Measurements from ENCODE around the gene SYT9. TPM values are rescaled to one million over a fixed set of nuclear protein-coding genes. Genes with fewer than 3 reads are reported as not detected.

SYT9 gene
- polyA plus RNA-seq, 2 of the 4 experiments (the other 2 are of a cell fraction): 0.10 TPM; not detected in 1

- WGBS (ENCODE audit: missing lambda C conversion rate): 10% methylated on average over 2 of the region's 2 CpGs
- ATAC-seq: no peak
Observed at GRCh38 chr11:7435176-7435575, 183.5 kb downstream of the SYT9 start.

DNA sequence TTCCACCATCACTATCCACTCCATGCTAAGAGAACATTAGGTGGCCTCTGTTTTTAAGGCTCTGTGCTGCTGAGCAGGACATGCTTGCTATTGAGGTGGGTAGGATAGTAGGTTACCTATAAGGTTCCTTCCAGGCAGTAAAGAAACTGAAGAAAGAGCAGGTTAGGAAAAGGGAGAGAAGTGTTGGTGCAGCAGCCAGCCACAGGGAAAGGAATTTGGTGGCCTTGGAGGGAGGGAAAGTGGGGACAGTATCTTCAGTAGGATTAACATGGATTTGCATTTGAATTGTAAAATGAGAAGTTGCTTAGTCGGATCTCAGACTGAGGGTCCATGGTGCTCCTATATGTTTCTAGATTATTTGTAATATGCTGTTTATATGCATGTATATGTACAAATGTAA, 184.4 kb downstream of the SYT9 start:
- no peak for DNase-seq (ENCODE audit: low read depth in 1 of 2, low spot score in 1 of 2)
- no peak overlapping the region for H3K27ac ChIP-seq
- TF ChIP-seq HOXB5 (CRISPR knock-in tag; IDR thresholded peaks at IDR 0.05): no peak
- TF ChIP-seq, protein P1, sequence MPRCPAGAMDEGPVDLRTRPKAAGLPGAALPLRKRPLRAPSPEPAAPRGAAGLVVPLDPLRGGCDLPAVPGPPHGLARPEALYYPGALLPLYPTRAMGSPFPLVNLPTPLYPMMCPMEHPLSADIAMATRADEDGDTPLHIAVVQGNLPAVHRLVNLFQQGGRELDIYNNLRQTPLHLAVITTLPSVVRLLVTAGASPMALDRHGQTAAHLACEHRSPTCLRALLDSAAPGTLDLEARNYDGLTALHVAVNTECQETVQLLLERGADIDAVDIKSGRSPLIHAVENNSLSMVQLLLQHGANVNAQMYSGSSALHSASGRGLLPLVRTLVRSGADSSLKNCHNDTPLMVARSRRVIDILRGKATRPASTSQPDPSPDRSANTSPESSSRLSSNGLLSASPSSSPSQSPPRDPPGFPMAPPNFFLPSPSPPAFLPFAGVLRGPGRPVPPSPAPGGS (IDR thresholded peaks at IDR 0.05): no peak
- TF ChIP-seq HOXB13 (CRISPR knock-in tag; IDR thresholded peaks at IDR 0.05; ENCODE audit: low read depth): no peak
- TF ChIP-seq KDM1A (IDR thresholded peaks at IDR 0.05; ENCODE audit: low read depth): no peak
- TF ChIP-seq EHMT2 (IDR thresholded peaks at IDR 0.05; ENCODE audit: low read depth): no peak
- TF ChIP-seq REST (IDR thresholded peaks at IDR 0.05): no peak
- no peak for TF ChIP-seq HES2 (IDR thresholded peaks at IDR 0.05)
- TF ChIP-seq, protein P2, sequence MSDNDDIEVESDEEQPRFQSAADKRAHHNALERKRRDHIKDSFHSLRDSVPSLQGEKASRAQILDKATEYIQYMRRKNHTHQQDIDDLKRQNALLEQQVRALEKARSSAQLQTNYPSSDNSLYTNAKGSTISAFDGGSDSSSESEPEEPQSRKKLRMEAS (IDR thresholded peaks at IDR 0.05): no peak
- 14% methylated on average over 1 of the region's 1 CpG for WGBS (ENCODE audit: missing lambda C conversion rate)
- no peaks in the 10 kb centered on the region for H3K4me1 ChIP-seq
- no peak overlapping the region for H3K4me3 ChIP-seq
- no peak for ATAC-seq
- H3K4me2 ChIP-seq: no peak overlapping the region
- ChIA-PET POLR2A (no interaction called here), CTCF (interaction anchor here (1.0 kb wide), 1 partner anchor 8 kb away, joined by 3 read pairs; no protein-coding TSS in a partner anchor)
- no peak for FAIRE-seq
- no peaks in the 10 kb centered on the region for H3K9me3 ChIP-seq

More at GRCh38 chr11:7435176-7435575, 183.5 kb downstream of the SYT9 start:
- no peak for TF ChIP-seq RNF2 (IDR thresholded peaks at IDR 0.05; ENCODE audit: borderline replicate concordance, low read depth)
- no peak for TF ChIP-seq FOSL2 (IDR thresholded peaks at IDR 0.05)
- TF ChIP-seq FOSL2 (CRISPR knock-in tag; IDR thresholded peaks at IDR 0.05): no peak
- TF ChIP-seq HOXB13 (CRISPR knock-in tag; IDR thresholded peaks at IDR 0.05; ENCODE audit: low read depth): no peak
- no peak for TF ChIP-seq REST (IDR thresholded peaks at IDR 0.05)
- no peak for TF ChIP-seq USF2 (IDR thresholded peaks at IDR 0.05)
- TF ChIP-seq PHF8 (IDR thresholded peaks at IDR 0.05; ENCODE audit: borderline replicate concordance, low read depth): no peak
- no peak for TF ChIP-seq ZNF302 (CRISPR knock-in tag; IDR thresholded peaks at IDR 0.05)
- TF ChIP-seq NR3C1 (IDR thresholded peaks at IDR 0.05): no peak
- no peak for TF ChIP-seq CTCF (IDR thresholded peaks at IDR 0.05)
- TF ChIP-seq TFCP2L1 (CRISPR knock-in tag; IDR thresholded peaks at IDR 0.05): no peak
- no peak for TF ChIP-seq MAZ (IDR thresholded peaks at IDR 0.05; ENCODE audit: borderline replicate concordance, low read depth, low read length)
- CTCF ChIA-PET: interaction anchor here (1.0 kb wide), 1 partner anchor 9 kb away, joined by 3 read pairs; no protein-coding TSS in a partner anchor
- Histone ChIP-seq H3K27ac (no peak overlapping the region), H3K4me1 (no peaks in the 10 kb centered on the region), H3K9me3 (no peaks in the 10 kb centered on the region), H3K4me2 (no peak overlapping the region), H3K4me3 (no peak overlapping the region)
- POLR2A ChIA-PET: no interaction called here
- FAIRE-seq (no peak), DNase-seq (ENCODE audit: low read depth in 1 of 2, low spot score in 1 of 2) (no peak)

Measured in A549 (cell line).